Hypothalamus (tissue), 51 donors: ENCODE data around the gene CD14.
"Not testable (repeated sequence)": the region's sequence is repeated elsewhere in the genome, so short reads cannot be mapped to it uniquely, and the experiment has no call there.

ENCODE experiments used
- DNase-seq, 51 donors: peaks; one replicate each; lab custom pipeline; 2025; lab: John Stamatoyannopoulos, UW

CD14 gene

GRCh38 chr5:140598836-140599235, 34.1 kb downstream of the CD14 start:
- DNase-seq = no peak

- peak in 3 of 51 donors; percentile 14 to 30 (median 20) for DNase-seq
These were observed 36.6 kb downstream of the CD14 start for GRCh38 chr5:140596321-140596741.

GRCh38 chr5:140595538-140596300, 37.3 kb downstream of the CD14 start:
- DNase-seq = peak in 7 of 51 donors; percentile 9 to 38 (median 29)

- DNase-seq = no peak
These were observed 38.8 kb downstream of the CD14 start for GRCh38 chr5:140594169-140594568.

- DNase-seq = not testable (repeated sequence)
These were observed 39.9 kb downstream of the CD14 start for GRCh38 chr5:140593070-140593469.

- no peak for DNase-seq
These were observed 41.1 kb downstream of the CD14 start for GRCh38 chr5:140591747-140592372.

GRCh38 chr5:140590861-140591260, 42.1 kb downstream of the CD14 start:
- DNase-seq = no peak

GRCh38 chr5:140588311-140589070, 44.5 kb downstream of the CD14 start:
- DNase-seq = no peak

- no peak for DNase-seq
These were observed 45.5 kb downstream of the CD14 start for GRCh38 chr5:140587495-140587894.
